Heart left ventricle (tissue), 16 donors: Measurements from ENCODE around the gene TSC22D4. TPM values are rescaled to one million over a fixed set of nuclear protein-coding genes. Genes with fewer than 3 reads are reported as not detected.

Source experiments
- ATAC-seq, 4 donors: fragments of 200-7000 bp; cut with Tn5 transposase; one replicate each; pipeline ENCODE4 v1.9.1; 2020 to 2022; ENCODE audit warnings: moderate library complexity in 4 of 4, mild to moderate bottlenecking in 3 of 4, moderate number of reproducible peaks in 1 of 4
- DNase-seq, 5 donors: peaks; one replicate each; pipeline ENCODE4 v3.0.0-alpha.2; 2020
- H3K27ac ChIP-seq, 12 donors: fragments of 200-600 bp; sonication (generic) in 4 of 12; one replicate each; pipeline versions ENCODE4 v1.5.0 to v1.8.0; 2016 to 2022; ENCODE audit warnings: mild to moderate bottlenecking in 2 of 12
- H3K27me3 ChIP-seq, 9 donors: fragments of 200-600 bp; sonication (generic) in 2 of 9; one replicate each; pipeline versions ENCODE4 v1.5.1 to v1.8.0; 2016 to 2022; ENCODE audit warnings: mild to moderate bottlenecking in 3 of 9
- H3K36me3 ChIP-seq, 9 donors: fragments of 200-600 bp; sonication (generic) in 2 of 9; one replicate each; pipeline versions ENCODE4 v1.5.0 to v1.8.0; 2018 to 2022; ENCODE audit warnings: mild to moderate bottlenecking in 2 of 9
- H3K4me1 ChIP-seq, 12 donors: fragments of 200-600 bp; sonication (generic) in 4 of 12; one replicate each; pipeline versions ENCODE4 v1.5.0 to v1.8.0; 2016 to 2022; ENCODE audit warnings: mild to moderate bottlenecking in 3 of 12
- H3K4me3 ChIP-seq, 12 donors: fragments of 200-600 bp; sonication (generic) in 4 of 12; one replicate each; pipeline versions ENCODE4 v1.5.0 to v1.8.0; 2017 to 2022; ENCODE audit warnings: mild to moderate bottlenecking in 9 of 12, moderate library complexity in 4 of 12
- H3K9me3 ChIP-seq, 12 donors: fragments of 200-600 bp; sonication (generic) in 4 of 12; one replicate each; pipeline versions ENCODE4 v1.5.0 to v1.8.0; 2016 to 2022; ENCODE audit warnings: mild to moderate bottlenecking in 1 of 12
- CTCF ChIP-seq, 12 donors: fragments of 200-600 bp; sonication (generic) in 4 of 12; IDR thresholded peaks; one replicate each; pipeline versions ENCODE4 v1.5.0 to v1.8.0; 2018 to 2022; ENCODE audit warnings: antibody characterized with exemption in 12 of 12, mild to moderate bottlenecking in 5 of 12
- POLR2A ChIP-seq, 2 donors: fragments of 450-650 bp; IDR thresholded peaks; one replicate each; pipeline ENCODE4 v1.6.1; 2017; ENCODE audit warnings: antibody characterized with exemption in 2 of 2, mild to moderate bottlenecking in 2 of 2, moderate library complexity in 2 of 2
- WGBS, 4 donors: extraction: QIAGEN DNeasy Blood & Tissue Kit in 2 of 4; methylation state at CpG; one replicate each; pipeline versions ENCODE4 v1.1.5 to v1.1.7; 2013 to 2018; 5-methylcytosine and 5-hydroxymethylcytosine counted together
- intact Hi-C, 10 donors: fragments of 100-400 bp; cut with DNase I; formaldehyde crosslinking; loops; one replicate each; pipeline versions ENCODE4 v1.11.1 to v1.14.2; 2022
- polyA plus RNA-seq, 2 donors: library from polyadenylated mRNA; stranded (reverse); fragments of 200-250 nt; gene quantifications; one replicate each; pipeline ENCODE4 v1.2.3, GENCODE V29; 2013
- total RNA-seq, 9 donors: library from RNA; depleted of rRNA in 2 of 9; stranded (reverse); fragments of >200 nt in 2 of 9; fragmentation: NEBNext Ultra II Directional in 3 of 9; extraction: Animal tissue kit (Norgen Biotek cat#: 25700) in 3 of 9; gene quantifications; one replicate each; pipeline versions ENCODE4 v1.1.0 to v1.2.4, GENCODE V29; 2016 to 2023
- donor health status: ischemic (EF 13 %, LVEDD 7.1; RV severe dilation, severe dysfunction).
- donor health status: healthy with polysubstance abuse.
- donor health status: DM: no; HTN: yes; CAD: no.
- donor health status: DM: no; HTN: no; CAD: no.
- donor health status: ischemic (EF 25% LVEDD 6.9; RV normal size, moderate dysfunction).
- donor health status: ischemic (EF 25% LVEDD 5.7; RV mildly dilated, moderate dysfunction).
- donor health status: healthy.
- donor health status: DM: yes; HTN: yes; CAD: no.
- donor health status: ischemic (EF 35%, LVEDD 5.7; RV mildly dilated, moderate dysfunction).
- donor health status: nonischemic (EF 11% LVEDD 7.7; RV severe dilation, severe dysfunction).
- donor health status: DM: yes; HTN: yes; CAD: no.
- donor health status: PGD.
- donor health status: ischemic (EF 29% LVEDD 5.4; RV normal size, mild dysfunction).
- donor health status: nonischemic (EF 23%, LVEDD 6.1; RV moderate dilation, normal function).

TSC22D4 gene
- total and polyA plus RNA-seq, 11 donors: 41.8 to 55.5 (median 47.0) TPM

- peak in 2 of 4 donors; percentile 5 to 57 for ATAC-seq
- Histone ChIP-seq H3K4me1 (peaks cover 0 to 20% (median 0%) of the 10 kb centered on the region in 12 donors), H3K36me3 (no peaks in the 10 kb centered on the region), H3K27me3 (no peaks in the 10 kb centered on the region), H3K27ac (no peak overlapping the region), H3K9me3 (no peaks in the 10 kb centered on the region), H3K4me3 (no peak overlapping the region)
- intact Hi-C loops: loop anchor here in 1 of 10 donors (5.0 kb wide), 1 partner anchor 237 kb away; no protein-coding TSS in a partner anchor
- DNase-seq: no peak
- 23 to 36% (median 25%) methylated on average over 2 of the region's 2 CpGs for WGBS, 4 donors
- TF ChIP-seq POLR2A (IDR thresholded peaks at IDR 0.05): no peak
- TF ChIP-seq CTCF (IDR thresholded peaks at IDR 0.05): no peak
Observed at GRCh38 chr7:100515072-100515532, 36.1 kb upstream of the TSC22D4 start.

- Histone ChIP-seq H3K36me3 (no peaks in the 10 kb centered on the region), H3K4me3 (no peak overlapping the region), H3K27ac (no peak overlapping the region), H3K27me3 (peaks cover 0 to 4% (median 0%) of the 10 kb centered on the region in 9 donors), H3K4me1 (peaks cover 0 to 20% (median 0%) of the 10 kb centered on the region in 12 donors), H3K9me3 (no peaks in the 10 kb centered on the region)
- no peak for TF ChIP-seq CTCF (IDR thresholded peaks at IDR 0.05)
- no peak for TF ChIP-seq POLR2A (IDR thresholded peaks at IDR 0.05)
- 79 to 84% (median 82%) methylated on average over 9 of the region's 9 CpGs for WGBS, 4 donors
- DNase-seq: peak in 1 of 5 donors; percentile 0
- ATAC-seq: no peak
- intact Hi-C loops: loop anchor here in 1 of 10 donors (5.0 kb wide), 1 partner anchor 49 kb away; no protein-coding TSS in a partner anchor
Observed at GRCh38 chr7:100513212-100513810, 34.3 kb upstream of the TSC22D4 start.

GRCh38 chr7:100510437-100511239 lies 31.6 kb upstream of the TSC22D4 start:
- no peak overlapping the region for H3K4me3 ChIP-seq
- peak in 1 of 5 donors; percentile 9 for DNase-seq
- intact Hi-C loops: loop anchor here in 1 of 10 donors (5.0 kb wide), 1 partner anchor 52 kb away; no protein-coding TSS in a partner anchor
- H3K4me1 ChIP-seq: peaks cover 0 to 10% (median 0%) of the 10 kb centered on the region in 12 donors
- TF ChIP-seq CTCF (IDR thresholded peaks at IDR 0.05) (no peak), POLR2A (IDR thresholded peaks at IDR 0.05) (no peak)
- no peaks in the 10 kb centered on the region for H3K36me3 ChIP-seq
- no peak for ATAC-seq
- 91 to 92% (median 91%) methylated on average over 9 of the region's 9 CpGs for WGBS, 4 donors
- no peaks in the 10 kb centered on the region for H3K9me3 ChIP-seq
- H3K27ac ChIP-seq: no peak overlapping the region
- peaks cover 0 to 4% (median 0%) of the 10 kb centered on the region in 9 donors for H3K27me3 ChIP-seq

GRCh38 chr7:100509231-100509630 lies 30.2 kb upstream of the TSC22D4 start:
- Histone ChIP-seq H3K36me3 (no peaks in the 10 kb centered on the region), H3K4me3 (no peak overlapping the region), H3K27me3 (peaks cover 0 to 4% (median 0%) of the 10 kb centered on the region in 9 donors), H3K27ac (no peak overlapping the region), H3K9me3 (no peaks in the 10 kb centered on the region), H3K4me1 (no peaks in the 10 kb centered on the region)
- peak in 1 of 5 donors; percentile 55 for DNase-seq
- WGBS, 4 donors: 59 to 69% (median 63%) methylated on average over 14 to 15 of the region's 15 CpGs
- TF ChIP-seq POLR2A (IDR thresholded peaks at IDR 0.05): no peak
- no peak for TF ChIP-seq CTCF (IDR thresholded peaks at IDR 0.05)
- intact Hi-C loops: no loop called here
- peak in 1 of 4 donors; percentile 28 for ATAC-seq
